ENCODE results near the gene SIDT1.

DNA sequence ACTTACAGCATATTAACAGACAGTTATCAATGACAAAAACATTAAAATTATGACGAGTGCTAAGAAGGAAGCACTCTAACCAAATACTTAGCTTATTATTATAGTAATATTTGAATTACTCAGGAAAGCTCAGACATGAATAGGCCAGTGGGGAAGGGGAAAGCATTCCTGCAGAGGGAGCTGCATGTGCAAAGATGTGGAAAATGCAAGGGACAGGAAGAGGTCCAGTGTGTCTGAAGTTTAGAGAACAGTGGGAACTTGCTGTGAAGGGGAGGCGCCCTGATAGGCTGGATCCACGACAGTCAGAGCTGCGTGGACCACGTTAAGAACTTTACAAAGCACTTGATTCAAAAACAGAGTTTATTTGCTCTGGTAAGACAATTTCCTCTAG, 16.2 kb upstream of the SIDT1 start:
- TF ChIP-seq, protein P1, sequence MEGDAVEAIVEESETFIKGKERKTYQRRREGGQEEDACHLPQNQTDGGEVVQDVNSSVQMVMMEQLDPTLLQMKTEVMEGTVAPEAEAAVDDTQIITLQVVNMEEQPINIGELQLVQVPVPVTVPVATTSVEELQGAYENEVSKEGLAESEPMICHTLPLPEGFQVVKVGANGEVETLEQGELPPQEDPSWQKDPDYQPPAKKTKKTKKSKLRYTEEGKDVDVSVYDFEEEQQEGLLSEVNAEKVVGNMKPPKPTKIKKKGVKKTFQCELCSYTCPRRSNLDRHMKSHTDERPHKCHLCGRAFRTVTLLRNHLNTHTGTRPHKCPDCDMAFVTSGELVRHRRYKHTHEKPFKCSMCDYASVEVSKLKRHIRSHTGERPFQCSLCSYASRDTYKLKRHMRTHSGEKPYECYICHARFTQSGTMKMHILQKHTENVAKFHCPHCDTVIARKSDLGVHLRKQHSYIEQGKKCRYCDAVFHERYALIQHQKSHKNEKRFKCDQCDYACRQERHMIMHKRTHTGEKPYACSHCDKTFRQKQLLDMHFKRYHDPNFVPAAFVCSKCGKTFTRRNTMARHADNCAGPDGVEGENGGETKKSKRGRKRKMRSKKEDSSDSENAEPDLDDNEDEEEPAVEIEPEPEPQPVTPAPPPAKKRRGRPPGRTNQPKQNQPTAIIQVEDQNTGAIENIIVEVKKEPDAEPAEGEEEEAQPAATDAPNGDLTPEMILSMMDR (IDR thresholded peaks at IDR 0.05) = peak in 1 of 4 donors; percentile 8
- no peak for TF ChIP-seq POLR2A (IDR thresholded peaks at IDR 0.05)

Measured in right lobe of liver (tissue), 4 donors.